ENCODE data around the gene PTBP1.

Gene PTBP1

DNA sequence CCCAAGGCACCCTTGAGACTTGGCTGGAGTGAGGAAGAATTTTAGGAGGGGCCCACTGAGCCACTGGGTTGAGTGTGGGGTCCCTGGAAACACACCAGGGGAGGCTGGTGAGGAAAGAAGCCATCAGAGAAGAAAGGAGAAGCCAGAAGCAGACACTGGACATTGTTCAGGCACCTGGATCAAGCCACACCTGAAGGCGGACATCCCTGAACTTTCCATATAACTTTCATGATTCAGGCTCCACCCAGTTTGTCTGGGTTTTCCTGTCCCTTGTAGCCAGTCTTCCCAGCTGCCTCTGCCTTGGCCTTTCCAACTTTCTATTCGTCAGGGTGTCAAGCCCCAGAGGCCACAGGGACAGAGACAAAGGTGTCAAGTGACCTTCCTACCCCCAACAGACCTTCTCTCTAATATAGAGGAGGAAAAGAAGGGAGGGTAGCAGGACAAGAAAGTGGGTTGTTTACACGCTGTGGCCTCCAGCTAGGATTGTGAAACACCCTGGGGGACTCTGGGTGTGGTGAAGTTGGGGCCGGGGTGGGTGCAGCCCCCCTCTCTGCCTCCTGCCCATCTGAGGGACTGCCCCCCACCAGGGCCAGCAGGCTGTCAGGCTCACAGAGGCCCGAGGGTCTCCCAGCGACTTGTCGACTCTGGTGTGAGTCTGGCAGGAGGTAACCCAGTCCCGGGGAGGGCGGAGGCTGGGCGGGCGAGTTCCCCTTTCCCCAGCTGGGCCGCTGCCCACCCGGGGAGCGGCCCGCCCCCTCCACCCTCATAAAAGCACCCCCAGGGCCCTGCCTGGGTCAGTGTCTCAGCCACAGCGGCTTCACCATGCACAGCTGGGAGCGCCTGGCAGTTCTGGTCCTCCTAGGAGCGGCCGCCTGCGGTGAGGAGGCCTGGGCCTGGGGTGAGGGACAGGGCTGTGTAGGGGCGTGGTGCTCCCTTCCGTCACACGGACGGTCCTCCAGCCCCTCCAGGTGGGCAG is 61.9 kb downstream of the PTBP1 start, which contains the start of gene CFD:
CFD (plus strand) TSS at position 797 of the 976 bp plus-strand sequence; CDS start at position 823, 26 bp downstream.
- peak within 1 kb of the TSS; percentile 61; the same call in 1 of the 2 replicates for H3K4me3 ChIP-seq (ENCODE audit: low read length)
- no peak for DNase-seq (ENCODE audit: low read depth, low spot score)
- H3K27me3 ChIP-seq (ENCODE audit: control insufficient read depth, insufficient read depth, low read length), result no peaks in the 10 kb centered on the region; the same call in 1 of the 2 replicates
- no CpG with 5 or more reads among the region's 24 CpGs for WGBS (ENCODE audit: insufficient coverage, insufficient read length)
- H3K27ac ChIP-seq (ENCODE audit: low read length), result no peak within 1 kb of the TSS
- no peaks in the 10 kb centered on the region for H3K36me3 ChIP-seq (ENCODE audit: control insufficient read depth, insufficient read depth, low read length)
- no peaks in the 10 kb centered on the region for H3K9me3 ChIP-seq (ENCODE audit: control insufficient read depth, insufficient read depth, low read length)
- peaks cover 6% of the 10 kb centered on the region; the same call in 1 of the 2 replicates for H3K4me1 ChIP-seq (ENCODE audit: control insufficient read depth, insufficient read depth, low read length)

GRCh38 chr19:861141-861755 is 64.0 kb downstream of the PTBP1 start:
- no peaks in the 10 kb centered on the region for H3K9me3 ChIP-seq (ENCODE audit: control insufficient read depth, insufficient read depth, low read length)
- H3K27ac ChIP-seq (ENCODE audit: low read length), result no peak overlapping the region
- no peak for DNase-seq (ENCODE audit: low read depth, low spot score)
- no peaks in the 10 kb centered on the region; the same call in 1 of the 2 replicates for H3K27me3 ChIP-seq (ENCODE audit: control insufficient read depth, insufficient read depth, low read length)
- H3K4me3 ChIP-seq (ENCODE audit: low read length), result peak overlapping the region; percentile 8; the same call in 1 of the 2 replicates
- H3K4me1 ChIP-seq (ENCODE audit: control insufficient read depth, insufficient read depth, low read length), result peaks cover 7% of the 10 kb centered on the region; the same call in 1 of the 2 replicates
- WGBS (ENCODE audit: insufficient coverage, insufficient read length), result no CpG with 5 or more reads among the region's 35 CpGs
- no peaks in the 10 kb centered on the region for H3K36me3 ChIP-seq (ENCODE audit: control insufficient read depth, insufficient read depth, low read length)
